HEK293 (cell line): ENCODE measurements around the gene RALGAPA2.

ENCODE experiments used
- BCL11A ChIP-seq: fragments of 450-650 bp; formaldehyde crosslinking; IDR thresholded peaks from 2 replicates; pipeline ENCODE4 v1.5.1; 2016; ENCODE audit warnings: low read depth, missing biosample characterization, missing genetic modification characterization
- CTCF ChIP-seq: fragments of 450-650 bp; formaldehyde crosslinking; IDR thresholded peaks from 2 replicates; pipeline ENCODE4 v1.5.1; 2016; ENCODE audit warnings: missing biosample characterization, missing genetic modification characterization
- ZFP3 ChIP-seq: fragments of 450-650 bp; formaldehyde crosslinking; IDR thresholded peaks from 2 replicates; pipeline ENCODE4 v1.5.1; 2016; ENCODE audit warnings: low read depth, missing biosample characterization, missing genetic modification characterization
- ZFP41 ChIP-seq: fragments of 450-650 bp; formaldehyde crosslinking; IDR thresholded peaks from 2 replicates; pipeline ENCODE4 v1.5.1; 2016; ENCODE audit warnings: missing biosample characterization, missing genetic modification characterization, borderline replicate concordance
- ZNF26 ChIP-seq: fragments of 450-650 bp; formaldehyde crosslinking; IDR thresholded peaks from 2 replicates; pipeline ENCODE4 v1.5.1; 2016; ENCODE audit warnings: missing biosample characterization, missing genetic modification characterization
- ZNF677 ChIP-seq: fragments of 450-650 bp; IDR thresholded peaks from 2 replicates; pipeline ENCODE4 v1.5.0; 2018; ENCODE audit warnings: missing biosample characterization, mild to moderate bottlenecking, missing genetic modification characterization, moderate library complexity
- TF ChIP-seq, protein P1 (sequence below): fragments of 450-650 bp; formaldehyde crosslinking; IDR thresholded peaks from 2 replicates; pipeline ENCODE4 v1.5.1; 2016; ENCODE audit warnings: missing biosample characterization, missing genetic modification characterization, low read depth

DNA sequence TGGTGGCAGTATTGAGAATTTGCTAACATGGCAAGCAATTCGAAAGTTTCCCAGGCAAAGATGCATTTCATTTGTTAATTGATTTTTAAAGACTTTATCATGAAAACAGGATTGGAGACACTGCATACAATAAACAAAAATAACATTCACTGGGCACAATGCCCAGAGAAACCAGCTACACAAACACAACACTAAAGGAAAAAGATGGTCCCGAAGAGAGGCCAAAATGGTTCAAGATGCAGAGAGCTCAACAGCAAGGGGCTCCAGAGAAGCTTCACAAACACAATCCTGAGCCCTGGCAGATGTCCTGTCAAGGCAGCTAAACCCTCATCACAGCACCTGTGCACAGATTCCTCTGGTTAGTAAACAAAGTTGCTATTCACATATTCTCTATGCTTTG lies 265.2 kb downstream of the RALGAPA2 start:
- TF ChIP-seq ZNF677 (tag by site-specific recombination): no peak
- TF ChIP-seq, protein P1, sequence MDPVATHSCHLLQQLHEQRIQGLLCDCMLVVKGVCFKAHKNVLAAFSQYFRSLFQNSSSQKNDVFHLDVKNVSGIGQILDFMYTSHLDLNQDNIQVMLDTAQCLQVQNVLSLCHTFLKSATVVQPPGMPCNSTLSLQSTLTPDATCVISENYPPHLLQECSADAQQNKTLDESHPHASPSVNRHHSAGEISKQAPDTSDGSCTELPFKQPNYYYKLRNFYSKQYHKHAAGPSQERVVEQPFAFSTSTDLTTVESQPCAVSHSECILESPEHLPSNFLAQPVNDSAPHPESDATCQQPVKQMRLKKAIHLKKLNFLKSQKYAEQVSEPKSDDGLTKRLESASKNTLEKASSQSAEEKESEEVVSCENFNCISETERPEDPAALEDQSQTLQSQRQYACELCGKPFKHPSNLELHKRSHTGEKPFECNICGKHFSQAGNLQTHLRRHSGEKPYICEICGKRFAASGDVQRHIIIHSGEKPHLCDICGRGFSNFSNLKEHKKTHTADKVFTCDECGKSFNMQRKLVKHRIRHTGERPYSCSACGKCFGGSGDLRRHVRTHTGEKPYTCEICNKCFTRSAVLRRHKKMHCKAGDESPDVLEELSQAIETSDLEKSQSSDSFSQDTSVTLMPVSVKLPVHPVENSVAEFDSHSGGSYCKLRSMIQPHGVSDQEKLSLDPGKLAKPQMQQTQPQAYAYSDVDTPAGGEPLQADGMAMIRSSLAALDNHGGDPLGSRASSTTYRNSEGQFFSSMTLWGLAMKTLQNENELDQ (tag by site-specific recombination): no peak
- TF ChIP-seq ZNF26 (tag by site-specific recombination): no peak
- no peak for TF ChIP-seq CTCF (tag by site-specific recombination)
- TF ChIP-seq BCL11A (tag by site-specific recombination): no peak
- TF ChIP-seq ZFP3 (tag by site-specific recombination): no peak
- TF ChIP-seq ZFP41 (tag by site-specific recombination): no peak
